Neuron (in vitro differentiated cells): ENCODE data around the gene MAML3.

ENCODE experiments used
- H2AFZ ChIP-seq: one replicate; pipeline ENCODE4 v1.6.1; 2013; ENCODE audit warnings: low read depth, mild to moderate bottlenecking, inconsistent platforms, low read length, moderate library complexity
- H3K27me3 ChIP-seq: one replicate; pipeline ENCODE4 v1.6.1; 2013; ENCODE audit warnings: low read length; ENCODE audit not compliant: insufficient read depth
- H3K36me3 ChIP-seq: one replicate; pipeline ENCODE4 v1.6.1; 2013; ENCODE audit warnings: low read length; ENCODE audit not compliant: insufficient read depth
- H3K4me1 ChIP-seq: one replicate; pipeline ENCODE4 v1.6.1; 2013; ENCODE audit warnings: low read length; ENCODE audit not compliant: insufficient read depth
- H3K4me3 ChIP-seq: 2 replicates; pipeline ENCODE4 v1.5.1; 2013; ENCODE audit warnings: mild to moderate bottlenecking, low read length, moderate library complexity
- H3K9me3 ChIP-seq: one replicate; pipeline ENCODE4 v1.6.1; 2013; ENCODE audit warnings: low read length

MAML3 gene

DNA sequence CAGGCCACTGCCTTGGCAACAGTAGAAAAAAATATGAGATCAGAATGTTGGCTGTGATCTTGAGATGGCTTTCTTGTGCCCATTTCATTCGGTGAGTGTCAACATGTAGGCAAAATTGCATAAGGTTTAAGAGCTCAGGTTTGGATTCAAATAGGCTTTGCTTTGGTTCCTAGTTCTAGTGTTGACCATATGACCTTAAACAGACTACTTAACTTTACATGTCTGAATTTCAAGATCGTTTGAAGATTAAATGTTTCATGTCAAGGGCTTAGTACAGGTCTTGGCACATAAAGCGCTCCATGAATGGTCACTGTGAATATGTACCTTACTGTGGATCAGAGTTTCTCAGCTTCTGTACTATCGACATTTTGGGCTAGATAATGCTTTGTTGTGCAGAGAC, 284.2 kb downstream of the MAML3 start:
- peaks cover 14% of the 10 kb centered on the region for H3K4me1 ChIP-seq

GRCh38 chr4:139866276-139866962, 287.6 kb downstream of the MAML3 start:
- Histone ChIP-seq H3K4me1 (peaks cover 2% of the 10 kb centered on the region), H2AFZ (no peak overlapping the region), H3K9me3 (no peaks in the 10 kb centered on the region), H3K27me3 (no peaks in the 10 kb centered on the region), H3K36me3 (no peaks in the 10 kb centered on the region), H3K4me3 (no peak overlapping the region)

More for the DNA sequence above, 284.2 kb downstream of the MAML3 start:
- no peaks in the 10 kb centered on the region for H3K36me3 ChIP-seq
- no peaks in the 10 kb centered on the region for H3K27me3 ChIP-seq
- peaks cover 2% of the 10 kb centered on the region for H3K9me3 ChIP-seq
- H2AFZ ChIP-seq = no peak overlapping the region
- no peak overlapping the region for H3K4me3 ChIP-seq

GRCh38 chr4:139865537-139865936, 288.4 kb downstream of the MAML3 start:
- Histone ChIP-seq H3K9me3 (no peaks in the 10 kb centered on the region), H3K4me3 (no peak overlapping the region), H3K27me3 (no peaks in the 10 kb centered on the region), H3K4me1 (no peaks in the 10 kb centered on the region), H2AFZ (no peak overlapping the region), H3K36me3 (no peaks in the 10 kb centered on the region)

- Histone ChIP-seq H3K36me3 (no peaks in the 10 kb centered on the region), H2AFZ (no peak overlapping the region), H3K9me3 (no peaks in the 10 kb centered on the region)
These were observed 290.5 kb downstream of the MAML3 start for GRCh38 chr4:139863531-139863930.

DNA sequence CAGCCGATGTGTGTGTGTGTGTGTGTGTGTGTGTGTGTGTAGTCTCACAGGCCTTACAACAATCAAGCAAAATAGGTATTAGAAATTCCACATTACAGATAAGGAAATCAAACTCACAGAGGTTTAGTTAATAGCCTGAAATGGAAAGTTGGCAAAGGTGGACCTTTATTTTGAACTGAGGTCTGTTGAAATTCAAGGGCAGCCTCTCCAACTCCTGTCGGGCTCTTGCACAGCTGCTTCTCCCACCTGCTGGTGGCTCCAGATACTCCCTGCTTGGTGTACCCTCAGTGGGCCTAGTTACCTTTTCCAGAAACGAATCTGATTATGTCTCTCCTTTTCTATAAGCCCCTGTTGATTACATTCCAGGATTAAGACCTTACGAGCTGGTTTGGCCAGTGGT, 292.5 kb downstream of the MAML3 start:
- Histone ChIP-seq H3K4me1 (peaks cover 8% of the 10 kb centered on the region), H3K4me3 (no peak overlapping the region), H3K36me3 (no peaks in the 10 kb centered on the region), H3K27me3 (no peaks in the 10 kb centered on the region), H3K9me3 (no peaks in the 10 kb centered on the region), H2AFZ (no peak overlapping the region)

More at GRCh38 chr4:139863531-139863930, 290.5 kb downstream of the MAML3 start:
- Histone ChIP-seq H3K4me3 (no peak overlapping the region), H3K27me3 (no peaks in the 10 kb centered on the region), H3K4me1 (no peaks in the 10 kb centered on the region)

DNA sequence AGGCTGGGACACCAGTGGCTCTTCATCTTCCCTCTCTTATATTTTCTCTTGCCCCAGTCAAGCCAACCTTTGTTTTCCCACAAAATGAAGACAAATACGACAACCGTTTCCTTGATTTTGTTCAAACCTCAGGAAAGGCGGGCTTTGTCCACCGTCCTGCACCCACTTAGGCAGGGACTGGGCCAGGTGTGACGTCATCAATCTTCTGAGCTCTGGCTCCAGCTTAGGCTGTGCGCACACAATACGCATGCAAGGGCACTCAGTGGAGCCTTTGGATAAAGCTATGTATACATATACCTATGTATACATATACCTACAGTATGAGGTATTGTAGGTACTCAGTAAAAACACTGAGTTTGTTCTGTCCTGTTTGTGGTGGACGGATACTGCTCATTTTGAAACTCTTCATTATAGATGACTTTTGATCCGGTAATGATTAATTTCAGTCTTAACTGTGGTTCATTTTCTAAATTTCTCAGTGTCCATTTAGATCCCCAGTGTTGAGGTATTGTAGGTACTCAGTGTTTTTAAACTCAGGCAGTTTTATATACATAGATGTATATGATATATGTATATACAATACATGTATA, 293.5 kb downstream of the MAML3 start:
- no peaks in the 10 kb centered on the region for H3K36me3 ChIP-seq
- no peak overlapping the region for H2AFZ ChIP-seq
- no peak overlapping the region for H3K4me3 ChIP-seq
- H3K9me3 ChIP-seq = no peaks in the 10 kb centered on the region
- no peaks in the 10 kb centered on the region for H3K27me3 ChIP-seq
- H3K4me1 ChIP-seq = peaks cover 8% of the 10 kb centered on the region

- no peaks in the 10 kb centered on the region for H3K9me3 ChIP-seq
- no peaks in the 10 kb centered on the region for H3K36me3 ChIP-seq
- H3K4me1 ChIP-seq = peaks cover 8% of the 10 kb centered on the region
- H3K4me3 ChIP-seq = no peak overlapping the region
- no peak overlapping the region for H2AFZ ChIP-seq
- no peaks in the 10 kb centered on the region for H3K27me3 ChIP-seq
These were observed 294.1 kb downstream of the MAML3 start for GRCh38 chr4:139859876-139860275.

DNA sequence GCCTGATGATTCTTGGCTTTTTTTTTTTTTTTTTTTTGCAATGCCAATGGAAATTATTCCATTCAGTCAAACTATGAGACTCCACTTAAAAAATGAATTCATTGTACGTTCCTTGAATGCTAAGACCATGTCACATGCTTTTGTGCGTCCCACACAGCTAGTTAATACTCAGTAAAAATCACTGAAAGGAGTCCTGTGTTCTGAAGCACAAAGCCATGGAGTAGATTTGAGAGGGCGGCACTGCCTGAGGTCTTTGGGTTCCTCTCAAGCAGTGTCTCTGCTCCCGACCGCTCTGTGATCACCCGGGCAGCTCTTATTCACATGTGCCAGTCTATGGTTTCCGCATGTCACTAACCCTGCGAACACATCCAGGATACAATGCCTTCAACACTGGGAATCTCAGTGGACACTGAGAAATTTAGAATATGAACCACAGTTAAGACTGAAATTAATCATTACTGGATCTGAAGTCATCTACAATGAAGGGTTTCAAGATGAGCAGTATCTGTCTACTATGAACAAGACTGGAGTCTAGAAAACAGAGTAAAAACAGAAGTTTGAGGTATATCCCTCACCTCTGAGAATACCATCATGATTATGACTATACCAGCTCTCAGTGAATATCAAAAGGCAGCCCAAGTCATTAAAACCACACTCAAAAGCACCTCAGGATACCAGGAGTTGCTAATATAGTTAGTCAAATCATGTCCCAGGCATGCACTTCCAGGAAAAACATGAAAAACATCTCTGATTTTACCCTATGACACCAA, 295.4 kb downstream of the MAML3 start:
- Histone ChIP-seq H3K4me3 (no peak overlapping the region), H2AFZ (no peak overlapping the region), H3K27me3 (no peaks in the 10 kb centered on the region), H3K9me3 (no peaks in the 10 kb centered on the region), H3K36me3 (no peaks in the 10 kb centered on the region), H3K4me1 (peaks cover 8% of the 10 kb centered on the region)

DNA sequence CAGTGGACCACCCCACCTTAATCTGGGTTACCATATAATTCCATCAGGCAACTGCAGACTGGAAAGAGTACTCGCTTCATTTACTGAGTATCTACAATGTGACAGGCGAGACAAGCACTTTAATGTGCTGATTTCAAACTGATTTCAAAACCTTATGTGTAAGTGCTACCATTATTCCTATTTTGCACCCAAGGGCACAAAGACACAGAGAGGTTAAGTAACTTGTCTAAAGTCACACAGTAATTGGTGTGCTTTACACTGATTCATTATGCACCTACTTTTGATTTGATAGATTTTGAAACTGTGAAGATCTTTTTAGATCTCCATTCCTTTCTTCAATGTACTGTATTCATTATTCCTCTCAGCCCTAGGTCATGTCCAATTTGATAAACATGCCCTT, 296.0 kb downstream of the MAML3 start:
- Histone ChIP-seq H3K9me3 (no peaks in the 10 kb centered on the region), H3K27me3 (no peaks in the 10 kb centered on the region), H3K4me3 (no peak overlapping the region), H2AFZ (no peak overlapping the region), H3K36me3 (no peaks in the 10 kb centered on the region), H3K4me1 (peaks cover 8% of the 10 kb centered on the region)

DNA sequence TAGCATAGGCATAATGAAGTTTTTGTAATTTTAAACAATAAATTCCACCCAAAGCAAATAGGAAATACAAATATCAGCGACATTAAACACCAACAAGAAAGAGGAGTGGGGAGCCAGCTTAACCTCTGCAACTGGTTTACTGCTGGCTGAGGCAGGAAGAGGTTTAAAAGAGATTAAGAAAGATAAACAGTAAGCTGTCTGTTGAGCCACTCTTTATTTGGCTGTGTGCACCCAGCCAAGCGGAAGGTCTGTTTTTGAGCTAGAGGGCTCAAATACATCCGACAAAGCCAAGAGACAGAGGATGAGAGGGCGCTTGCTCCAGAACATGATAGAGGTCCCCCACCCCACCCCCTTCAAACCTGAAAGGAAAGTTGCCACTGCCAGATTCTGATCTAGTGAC, 297.0 kb downstream of the MAML3 start:
- H3K27me3 ChIP-seq = no peaks in the 10 kb centered on the region
- H3K9me3 ChIP-seq = no peaks in the 10 kb centered on the region
- H3K4me1 ChIP-seq = peaks cover 8% of the 10 kb centered on the region
- H3K4me3 ChIP-seq = no peak overlapping the region
- H2AFZ ChIP-seq = no peak overlapping the region
- H3K36me3 ChIP-seq = no peaks in the 10 kb centered on the region

DNA sequence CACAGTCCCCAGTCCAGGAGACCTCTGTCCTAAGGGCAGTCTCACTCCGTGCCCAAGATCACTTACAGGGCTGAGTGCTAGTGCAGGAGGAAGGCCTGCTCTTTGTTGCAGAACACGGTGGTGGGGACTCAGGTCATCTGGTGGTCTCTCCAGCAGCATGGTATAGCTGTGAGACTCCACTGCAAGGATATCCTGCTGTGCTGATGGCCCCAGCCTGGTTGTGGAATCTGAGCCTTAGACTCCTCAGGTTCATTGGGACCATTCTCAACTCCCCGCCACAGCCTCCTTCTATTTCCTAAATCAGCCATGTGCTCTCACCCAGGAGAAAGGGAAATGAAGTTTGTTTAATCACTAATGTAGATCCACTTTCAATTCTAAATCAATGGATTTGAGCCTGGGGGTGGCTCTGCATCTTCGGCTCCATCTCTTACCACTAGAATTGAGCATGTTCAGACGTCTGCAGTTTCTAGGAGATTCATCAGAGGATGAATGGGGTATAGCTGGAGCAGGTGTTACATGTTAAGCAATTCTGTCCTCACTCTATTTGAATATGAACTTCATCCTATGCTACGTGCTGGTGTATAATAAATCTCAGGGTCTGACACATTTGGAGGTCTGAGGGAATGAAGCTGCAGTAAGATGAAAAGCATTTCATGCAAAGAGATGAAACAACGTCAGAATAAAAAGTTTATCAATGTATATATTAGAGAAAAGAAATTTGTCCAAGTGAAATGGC, 299.1 kb downstream of the MAML3 start:
- H3K4me3 ChIP-seq = no peak overlapping the region
- no peak overlapping the region for H2AFZ ChIP-seq
- peaks cover 8% of the 10 kb centered on the region for H3K4me1 ChIP-seq
- H3K27me3 ChIP-seq = no peaks in the 10 kb centered on the region
- H3K9me3 ChIP-seq = no peaks in the 10 kb centered on the region
- H3K36me3 ChIP-seq = no peaks in the 10 kb centered on the region

DNA sequence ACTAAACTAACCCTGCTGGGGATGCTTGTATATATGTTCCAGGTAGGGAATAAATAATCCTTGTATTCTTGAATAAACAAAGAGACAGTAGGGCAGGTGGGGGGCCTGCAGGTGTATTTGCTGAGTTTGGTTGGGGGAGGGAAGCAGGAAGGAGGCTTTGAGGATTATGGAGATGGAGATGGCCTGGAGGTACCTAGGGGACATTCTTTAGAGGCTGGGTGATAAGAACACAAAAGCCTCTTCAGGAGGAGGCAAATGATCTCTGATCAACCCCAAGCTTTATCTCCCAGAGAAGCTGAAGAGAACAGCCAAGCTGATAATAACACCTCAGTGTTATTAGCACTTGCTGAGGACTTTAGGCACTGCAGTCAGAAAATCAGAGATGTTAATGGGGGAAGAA, 300.7 kb downstream of the MAML3 start:
- no peak overlapping the region for H2AFZ ChIP-seq
- H3K4me1 ChIP-seq = peaks cover 23% of the 10 kb centered on the region
- H3K36me3 ChIP-seq = no peaks in the 10 kb centered on the region
- no peak overlapping the region for H3K4me3 ChIP-seq
- no peaks in the 10 kb centered on the region for H3K27me3 ChIP-seq
- no peaks in the 10 kb centered on the region for H3K9me3 ChIP-seq
